Ascending aorta (tissue), 2 donors: ENCODE data around the gene CRY1. TPM values are rescaled to one million over a fixed set of nuclear protein-coding genes. Genes with fewer than 3 reads are reported as not detected.

ENCODE experiments used
- DNase-seq, 2 donors: peaks; one replicate each; pipeline ENCODE4 v3.0.0-alpha.2; 2019; ENCODE audit warnings: low spot score in 2 of 2
- H3K27ac ChIP-seq, 2 donors: fragments of 200-600 bp; sonication (generic); one replicate each; pipeline ENCODE4 v1.5.1; 2016 to 2017; ENCODE audit warnings: mild to moderate bottlenecking in 1 of 2
- H3K27me3 ChIP-seq: fragments of 200-600 bp; sonication (generic); one replicate; pipeline ENCODE4 v1.5.1; 2017
- H3K36me3 ChIP-seq, 2 donors: fragments of 200-600 bp; sonication (generic); one replicate each; pipeline ENCODE4 v1.5.1; 2016
- H3K4me1 ChIP-seq, 2 donors: fragments of 200-600 bp; sonication (generic); one replicate each; pipeline ENCODE4 v1.5.1; 2016 to 2017; ENCODE audit warnings: mild to moderate bottlenecking in 1 of 2
- H3K4me3 ChIP-seq, 2 donors: fragments of 200-600 bp; sonication (generic); one replicate each; pipeline ENCODE4 v1.5.1; 2016 to 2017; ENCODE audit warnings: mild to moderate bottlenecking in 1 of 2
- H3K9me3 ChIP-seq, 2 donors: fragments of 200-600 bp; sonication (generic); one replicate each; pipeline ENCODE4 v1.5.1; 2016
- CTCF ChIP-seq, 3 experiments: fragments of 200-600 bp in 2 of 3; fragments of 450-650 bp in 1 of 3; sonication (generic) in 2 of 3; IDR thresholded peaks; one replicate each; pipeline ENCODE4 v1.5.1; 2016 to 2019; ENCODE audit warnings: antibody characterized with exemption in 3 of 3, mild to moderate bottlenecking in 1 of 3, moderate library complexity in 1 of 3
- intact Hi-C: fragments of 100-400 bp; cut with DNase I; formaldehyde crosslinking; loops from one replicate; pipeline ENCODE4 v1.15.1; 2023
- total RNA-seq: library from RNA; depleted of rRNA; stranded (reverse); fragments of >200 nt; gene quantifications from one replicate; pipeline ENCODE4 v1.1.0, GENCODE V29; 2016

Gene CRY1
- total RNA-seq, 1 donor from 2014 or later: 23.0 TPM

- Histone ChIP-seq H3K27me3 (no peaks in the 10 kb centered on the region), H3K27ac (no peak overlapping the region), H3K36me3 (no peaks in the 10 kb centered on the region), H3K4me1 (no peaks in the 10 kb centered on the region), H3K4me3 (no peak overlapping the region), H3K9me3 (no peaks in the 10 kb centered on the region)
- intact Hi-C loops: no loop called here
- no peak for TF ChIP-seq CTCF (IDR thresholded peaks at IDR 0.05)
- no peak for DNase-seq
Observed at GRCh38 chr12:107101651-107102050, 8.3 kb upstream of the CRY1 start.

- no peak for TF ChIP-seq CTCF (IDR thresholded peaks at IDR 0.05)
- Histone ChIP-seq H3K27me3 (no peaks in the 10 kb centered on the region), H3K4me1 (no peaks in the 10 kb centered on the region), H3K27ac (no peak overlapping the region), H3K9me3 (no peaks in the 10 kb centered on the region), H3K36me3 (no peaks in the 10 kb centered on the region), H3K4me3 (no peak overlapping the region)
- intact Hi-C loops: no loop called here
- no peak for DNase-seq
Observed at GRCh38 chr12:107099917-107100316, 6.6 kb upstream of the CRY1 start.

- Histone ChIP-seq H3K4me1 (peaks cover 0 to 3% of the 10 kb centered on the region in 2 donors), H3K27ac (no peak overlapping the region), H3K36me3 (no peaks in the 10 kb centered on the region), H3K9me3 (no peaks in the 10 kb centered on the region), H3K27me3 (no peaks in the 10 kb centered on the region), H3K4me3 (no peak overlapping the region)
- intact Hi-C loops: no loop called here
- no peak for TF ChIP-seq CTCF (IDR thresholded peaks at IDR 0.05)
- DNase-seq: no peak
Observed at GRCh38 chr12:107096571-107096970, 3.2 kb upstream of the CRY1 start.

GRCh38 chr12:107094183-107094448 lies 767 bp upstream of the CRY1 start:
- intact Hi-C loops: loop anchor here (5.0 kb wide), 2 partner anchors 847 to 1763 kb away; partner anchors contain the start of genes CKAP4 and SSH1
- peak overlapping the region; percentile 87 to 95 for H3K4me3 ChIP-seq
- no peaks in the 10 kb centered on the region for H3K27me3 ChIP-seq
- H3K27ac ChIP-seq: peak overlapping the region; percentile 99
- peaks cover 0 to 9% of the 10 kb centered on the region in 2 donors for H3K4me1 ChIP-seq
- H3K9me3 ChIP-seq: no peaks in the 10 kb centered on the region
- no peaks in the 10 kb centered on the region for H3K36me3 ChIP-seq
- no peak for DNase-seq
- TF ChIP-seq CTCF (IDR thresholded peaks at IDR 0.05): no peak

GRCh38 chr12:107092669-107093416 lies 506 bp downstream of the CRY1 start:
- Histone ChIP-seq H3K27me3 (no peaks in the 10 kb centered on the region), H3K4me3 (peak overlapping the region; percentile 87 to 95), H3K27ac (peak overlapping the region; percentile 99), H3K36me3 (no peaks in the 10 kb centered on the region), H3K9me3 (no peaks in the 10 kb centered on the region), H3K4me1 (peaks cover 0 to 9% of the 10 kb centered on the region in 2 donors)
- intact Hi-C loops: loop anchor here (1.0 to 5.0 kb wide), 9 partner anchors 11 to 1764 kb away; partner anchors contain the start of genes CKAP4, MTERF2, PRDM4 and SSH1
- DNase-seq: peak; percentile 24 to 81
- TF ChIP-seq CTCF (IDR thresholded peaks at IDR 0.05): peak in 1 of 3 experiments; percentile 3
